ENCODE results near the gene MAP3K13. TPM values are rescaled to one million over a fixed set of nuclear protein-coding genes. Genes with fewer than 3 reads are reported as not detected.
A peak's percentile ranks its signal among the peaks of the same experiment; 100 is the strongest.

Gene MAP3K13
- total and polyA plus RNA-seq, 12 donors, result 30.1 to 66.0 (median 46.4) TPM

GRCh38 chr3:185403002-185403401 lies 40.1 kb downstream of the MAP3K13 start:
- H3K4me1 ChIP-seq (replicated peaks in 1 of 2), result peaks cover 19 to 36% of the 10 kb centered on the region in 2 donors
- DNase-seq, result no peak
- no peaks in the 10 kb centered on the region for H3K9me3 ChIP-seq (replicated peaks in 1 of 3)
- intact Hi-C loops (cut with DNase I), result no loop called here
- H3K27ac ChIP-seq, result peak overlapping the region in 2 of 5 donors; percentile 4 to 22
- TF ChIP-seq CTCF (IDR thresholded peaks at IDR 0.05) (no peak), POLR2A (IDR thresholded peaks at IDR 0.05) (no peak)
- no peak overlapping the region for H3K4me3 ChIP-seq
- H3K36me3 ChIP-seq (replicated peaks in 1 of 2), result no peaks in the 10 kb centered on the region
- 59 to 66% (median 63%) methylated on average over 3 of the region's 3 CpGs for WGBS, 4 donors
- H3K27me3 ChIP-seq, result no peaks in the 10 kb centered on the region

- no peak for DNase-seq
- intact Hi-C loops (cut with DNase I), result no loop called here
- WGBS, 4 donors, result 72 to 79% (median 76%) methylated on average over 4 of the region's 4 CpGs
- Histone ChIP-seq H3K4me3 (no peak overlapping the region), H3K4me1 (replicated peaks in 1 of 2) (peaks cover 17 to 40% of the 10 kb centered on the region in 2 donors), H3K27ac (no peak overlapping the region), H3K9me3 (replicated peaks in 1 of 3) (no peaks in the 10 kb centered on the region), H3K27me3 (no peaks in the 10 kb centered on the region), H3K36me3 (replicated peaks in 1 of 2) (no peaks in the 10 kb centered on the region)
- no peak for TF ChIP-seq POLR2A (IDR thresholded peaks at IDR 0.05)
- no peak for TF ChIP-seq CTCF (IDR thresholded peaks at IDR 0.05)
These were observed 42.3 kb downstream of the MAP3K13 start for GRCh38 chr3:185405243-185405642.

GRCh38 chr3:185405664-185406063 lies 42.7 kb downstream of the MAP3K13 start:
- H3K9me3 ChIP-seq (replicated peaks in 1 of 3), result no peaks in the 10 kb centered on the region
- no peak for DNase-seq
- 60 to 73% (median 66%) methylated on average over 3 of the region's 3 CpGs for WGBS, 4 donors
- no peaks in the 10 kb centered on the region for H3K27me3 ChIP-seq
- intact Hi-C loops (cut with DNase I), result no loop called here
- H3K27ac ChIP-seq, result no peak overlapping the region
- TF ChIP-seq POLR2A (IDR thresholded peaks at IDR 0.05), result no peak
- no peak overlapping the region for H3K4me3 ChIP-seq
- peaks cover 17 to 36% of the 10 kb centered on the region in 2 donors for H3K4me1 ChIP-seq (replicated peaks in 1 of 2)
- H3K36me3 ChIP-seq (replicated peaks in 1 of 2), result no peaks in the 10 kb centered on the region

GRCh38 chr3:185406121-185406620 lies 43.2 kb downstream of the MAP3K13 start:
- 20 to 32% (median 25%) methylated on average over 1 of the region's 1 CpG for WGBS, 4 donors
- no peaks in the 10 kb centered on the region for H3K9me3 ChIP-seq (replicated peaks in 1 of 3)
- intact Hi-C loops (cut with DNase I), result no loop called here

More at GRCh38 chr3:185406121-185406620, 43.2 kb downstream of the MAP3K13 start:
- no peak for DNase-seq
- TF ChIP-seq CTCF (IDR thresholded peaks at IDR 0.05), result no peak
- no peak for TF ChIP-seq POLR2A (IDR thresholded peaks at IDR 0.05)
- no peaks in the 10 kb centered on the region for H3K36me3 ChIP-seq (replicated peaks in 1 of 2)
- H3K4me1 ChIP-seq (replicated peaks in 1 of 2), result peaks cover 17 to 33% of the 10 kb centered on the region in 2 donors
- H3K27me3 ChIP-seq, result no peaks in the 10 kb centered on the region
- no peak overlapping the region for H3K4me3 ChIP-seq
- no peak overlapping the region for H3K27ac ChIP-seq

Measured in adrenal gland (tissue), 12 donors.